C4-2B (cell line): ENCODE measurements around the gene LYRM1.

Experiments
- H3K27ac ChIP-seq: fragments of 450-650 bp; 2 replicates; pipeline ENCODE4 v1.5.1; 2017
- CTCF ChIP-seq: fragments of 450-650 bp; conservative IDR thresholded peaks from 2 replicates; pipeline ENCODE4 v1.5.1; 2017; ENCODE audit warnings: mild to moderate bottlenecking
- ZFX ChIP-seq: fragments of 450-650 bp; IDR thresholded peaks from 2 replicates; pipeline ENCODE4 v1.6.1; 2017

The LYRM1 gene

GRCh38 chr16:20874088-20874581 is 26.4 kb upstream of the LYRM1 start:
- TF ChIP-seq CTCF (no peak), ZFX (no peak)
- H3K27ac ChIP-seq, result no peak overlapping the region

GRCh38 chr16:20875355-20875650 is 25.3 kb upstream of the LYRM1 start:
- TF ChIP-seq ZFX (no peak), CTCF (no peak)
- H3K27ac ChIP-seq, result no peak overlapping the region

- H3K27ac ChIP-seq, result no peak overlapping the region
- TF ChIP-seq CTCF (no peak), ZFX (no peak)
These were observed 21.9 kb upstream of the LYRM1 start for GRCh38 chr16:20878682-20879147.

GRCh38 chr16:20879175-20880040 is 21.2 kb upstream of the LYRM1 start:
- no peak for TF ChIP-seq CTCF
- no peak for TF ChIP-seq ZFX
- no peak overlapping the region for H3K27ac ChIP-seq

- no peak for TF ChIP-seq ZFX
- TF ChIP-seq CTCF, result no peak
- H3K27ac ChIP-seq, result no peak overlapping the region
These were observed 19.6 kb upstream of the LYRM1 start for GRCh38 chr16:20880867-20881502.

GRCh38 chr16:20881503-20881878 is 19.1 kb upstream of the LYRM1 start:
- H3K27ac ChIP-seq, result no peak overlapping the region
- TF ChIP-seq ZFX (no peak), CTCF (no peak)

- no peak overlapping the region for H3K27ac ChIP-seq
- TF ChIP-seq ZFX, result no peak
- TF ChIP-seq CTCF, result no peak
These were observed 16.9 kb upstream of the LYRM1 start for GRCh38 chr16:20883554-20884239.
